NCI-H1092 treated with DMSO at 0.1 percent for 48 hours (cell line): ENCODE data around the gene ATP10D.
"Not testable (repeated sequence)": the region's sequence is repeated elsewhere in the genome, so short reads cannot be mapped to it uniquely, and the experiment has no call there.

Source experiments
- DNase-seq: peaks from one replicate; lab custom pipeline; 2025; lab: John Stamatoyannopoulos, UW

Gene ATP10D

DNA sequence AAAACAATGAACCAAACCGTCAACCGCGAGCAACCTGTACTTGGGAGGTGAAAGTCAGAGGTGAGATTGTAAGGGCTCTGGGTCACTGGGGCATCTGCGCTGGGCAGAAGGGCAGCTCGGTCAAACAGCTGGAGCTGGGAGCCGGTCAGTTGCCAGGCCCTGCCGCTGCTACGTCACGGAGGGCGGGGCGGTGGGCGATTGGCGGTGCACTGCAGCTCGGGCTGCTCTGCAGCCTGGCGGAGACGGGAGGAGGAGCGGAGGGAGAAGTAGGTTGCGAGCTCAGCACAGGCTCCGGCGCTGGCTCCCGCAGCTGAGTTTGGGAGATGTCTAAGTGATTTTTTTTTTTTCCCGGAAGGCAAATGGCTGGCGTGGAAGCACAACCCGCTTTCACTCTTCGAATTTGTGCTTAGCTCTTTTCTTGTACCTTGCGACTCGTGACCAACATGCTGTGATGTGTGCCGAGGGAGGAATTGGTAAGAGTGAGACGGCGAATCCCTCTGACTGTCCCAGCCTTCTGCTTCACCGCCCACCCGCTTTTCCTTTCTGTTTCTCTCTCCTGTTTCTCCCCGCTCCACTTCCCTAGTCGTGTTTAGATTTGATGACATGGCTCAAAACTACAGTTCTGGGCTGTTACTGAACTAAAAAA lies at the start of gene ATP10D:
TSS of gene ATP10D (plus strand) at position 229 of the 646 bp plus-strand sequence. CDS start 27,266 bp downstream, outside the sequence.
- DNase-seq, result peak; percentile 82

DNA sequence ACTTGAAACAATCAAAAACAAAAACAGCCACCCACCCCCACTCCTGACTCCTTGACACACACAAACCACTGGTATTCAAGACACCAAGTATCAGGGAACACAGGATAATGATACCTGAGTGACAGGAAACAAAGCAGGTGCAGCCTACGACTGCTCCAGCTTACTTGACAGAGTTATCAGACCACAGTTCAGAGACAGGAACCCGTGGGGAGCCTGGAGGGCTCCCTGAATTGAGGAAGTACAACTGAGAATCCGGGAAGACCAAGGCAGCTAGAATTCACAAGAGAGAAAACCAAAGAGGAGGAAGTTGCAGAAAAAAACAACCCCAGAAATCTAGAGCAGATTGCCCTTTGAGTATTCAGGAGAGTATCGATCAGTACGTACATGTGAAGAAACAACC lies 42.1 kb upstream of the ATP10D start:
- no peak for DNase-seq

DNA sequence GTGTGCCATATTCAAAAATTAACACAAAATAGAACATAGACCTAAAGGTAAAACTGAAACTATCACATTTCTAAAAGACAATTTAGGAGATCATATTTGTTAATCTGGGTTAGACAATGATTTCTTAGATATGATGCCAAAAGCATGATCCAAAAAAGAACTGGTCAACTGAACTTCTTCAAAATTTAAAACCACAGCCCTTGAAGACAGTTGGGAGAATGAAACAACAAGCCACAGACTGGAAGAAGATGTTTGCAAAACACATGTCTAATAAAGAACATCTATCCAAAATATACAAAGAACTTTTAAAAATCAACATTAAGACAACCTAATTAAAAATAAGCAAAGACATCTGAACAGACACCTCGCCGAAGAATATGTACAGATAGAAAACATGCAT lies 41.0 kb upstream of the ATP10D start:
- no peak for DNase-seq

DNA sequence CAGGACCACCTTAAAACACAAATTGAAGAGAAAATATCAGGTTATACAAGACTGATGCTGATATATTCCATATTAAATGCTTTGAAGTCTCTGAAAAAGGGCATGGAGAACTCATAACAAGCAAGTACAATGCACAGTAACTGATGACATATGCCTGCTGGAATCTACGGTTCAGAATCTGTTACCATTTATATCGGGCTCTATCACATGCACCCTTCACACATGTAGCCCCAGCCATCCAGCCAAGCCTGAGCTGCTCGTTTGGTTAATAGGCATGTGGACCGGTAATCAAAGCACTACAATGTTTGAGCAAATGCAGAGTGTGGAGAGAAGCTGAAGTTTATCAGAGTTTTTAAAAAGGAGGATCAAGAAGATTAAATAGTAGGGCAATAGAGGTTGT lies 33.4 kb upstream of the ATP10D start:
- no peak for DNase-seq

DNA sequence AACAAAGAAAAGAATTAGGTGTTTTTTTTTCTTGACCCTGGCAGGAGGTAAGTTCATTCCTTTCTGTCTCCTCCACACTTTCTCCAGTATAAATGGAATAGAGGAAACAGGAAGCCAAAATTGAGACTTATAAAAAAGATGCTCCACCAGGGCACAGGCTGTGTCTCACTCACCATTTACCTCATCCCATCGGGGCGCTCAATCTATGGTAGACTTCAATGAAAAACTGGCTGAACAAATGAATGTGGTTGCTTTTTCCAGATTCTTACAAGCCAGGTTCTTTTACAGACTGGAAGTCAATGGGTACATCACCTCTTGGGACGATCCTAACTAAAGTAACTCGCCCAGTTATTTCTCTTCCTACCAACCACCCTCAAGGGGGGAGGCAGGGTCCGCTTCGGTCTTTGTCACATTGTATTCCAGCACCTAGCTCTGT lies 22.3 kb upstream of the ATP10D start:
- no peak for DNase-seq

DNA sequence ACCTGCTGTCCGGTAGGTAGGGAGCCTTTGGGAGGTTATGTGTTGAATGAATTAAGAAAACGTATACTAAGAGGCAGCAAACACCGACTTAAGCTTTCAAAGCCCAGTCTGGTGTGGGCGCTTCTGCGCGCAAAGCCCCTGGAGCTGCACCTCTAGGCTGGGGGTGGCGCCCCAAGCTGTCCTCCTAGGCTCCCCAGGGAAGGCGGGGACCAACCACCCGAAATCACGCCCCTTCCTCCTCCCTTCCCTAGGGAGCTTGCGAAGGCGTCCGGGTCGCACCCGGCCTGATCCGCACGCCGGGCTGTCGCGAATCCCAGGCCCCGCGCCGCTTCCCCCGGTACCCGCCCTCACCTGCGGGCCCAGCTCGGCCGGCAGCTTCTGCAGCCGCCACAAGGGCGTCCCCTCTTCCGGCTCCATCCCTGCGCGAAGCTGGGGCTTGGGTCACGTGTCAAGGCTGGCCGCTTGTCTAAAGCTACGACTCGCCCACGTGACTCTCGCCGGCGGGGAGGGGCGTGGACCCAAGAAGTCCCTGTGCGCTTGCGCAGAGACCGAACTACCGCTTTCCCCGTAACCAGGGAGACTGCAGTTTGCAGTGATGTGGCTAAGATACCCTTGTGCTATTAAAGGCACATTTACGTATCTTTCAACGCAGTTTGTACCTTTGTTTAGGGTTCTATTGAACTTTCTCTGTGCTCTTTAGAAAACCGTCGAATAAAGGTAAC lies 21.7 kb upstream of the ATP10D start, which contains the start of gene COMMD8:
TSS of gene COMMD8 (minus strand) at position 468 of the 722 bp plus-strand sequence. CDS start at position 417, 51 bp downstream.
- DNase-seq, result peak; percentile 93

DNA sequence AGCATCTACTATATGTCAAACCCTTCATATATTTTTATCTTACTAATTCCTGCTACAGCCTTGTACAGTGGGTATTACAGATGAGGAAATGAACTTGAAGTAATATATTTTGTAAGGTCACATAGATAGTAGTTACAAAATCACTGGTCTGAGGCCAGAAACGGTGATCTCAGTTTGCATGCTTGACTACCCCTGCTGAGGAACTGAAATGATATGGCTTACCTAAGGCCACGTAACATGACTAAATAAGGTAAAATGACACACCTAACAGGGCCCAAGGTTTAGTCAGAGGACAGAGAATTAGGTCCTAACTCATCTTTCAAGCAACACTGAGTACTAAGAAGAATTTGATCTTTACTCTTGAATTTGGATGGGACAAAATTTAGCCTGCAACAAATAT lies 20.1 kb upstream of the ATP10D start:
- DNase-seq, result no peak

DNA sequence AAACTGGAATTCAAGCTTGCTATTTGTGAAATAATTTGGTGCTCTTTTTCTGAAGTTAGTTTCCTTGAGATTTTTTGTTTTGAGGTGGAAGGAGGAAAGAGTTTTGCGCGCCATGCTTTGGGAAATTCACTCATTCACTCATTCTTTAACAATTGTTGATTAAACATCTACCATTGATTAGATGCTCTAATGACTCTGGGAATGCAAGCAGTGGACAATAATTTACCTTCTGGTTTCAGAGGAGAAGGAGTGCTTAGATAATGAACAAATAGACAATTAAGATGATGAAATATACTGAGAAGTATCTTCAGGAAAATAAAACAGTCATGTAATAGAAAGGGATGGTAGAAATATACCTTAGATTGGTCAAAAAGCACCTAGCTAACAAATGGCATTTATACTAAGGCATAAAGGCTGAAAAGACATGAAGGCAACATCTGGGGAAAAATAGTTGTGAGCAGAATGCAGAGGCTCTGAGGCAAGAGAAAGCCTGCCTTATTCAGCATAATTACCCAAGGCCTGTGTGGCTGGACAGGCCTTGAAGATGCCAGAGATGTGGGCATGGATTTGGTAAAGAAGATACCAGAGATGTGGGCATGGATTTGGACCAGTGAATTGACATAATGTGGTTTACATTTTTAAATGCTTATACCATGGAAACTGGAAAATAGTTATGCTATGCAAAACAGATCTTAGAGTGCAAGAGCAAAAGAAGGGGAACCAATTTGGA lies 18.9 kb upstream of the ATP10D start:
- no peak for DNase-seq

DNA sequence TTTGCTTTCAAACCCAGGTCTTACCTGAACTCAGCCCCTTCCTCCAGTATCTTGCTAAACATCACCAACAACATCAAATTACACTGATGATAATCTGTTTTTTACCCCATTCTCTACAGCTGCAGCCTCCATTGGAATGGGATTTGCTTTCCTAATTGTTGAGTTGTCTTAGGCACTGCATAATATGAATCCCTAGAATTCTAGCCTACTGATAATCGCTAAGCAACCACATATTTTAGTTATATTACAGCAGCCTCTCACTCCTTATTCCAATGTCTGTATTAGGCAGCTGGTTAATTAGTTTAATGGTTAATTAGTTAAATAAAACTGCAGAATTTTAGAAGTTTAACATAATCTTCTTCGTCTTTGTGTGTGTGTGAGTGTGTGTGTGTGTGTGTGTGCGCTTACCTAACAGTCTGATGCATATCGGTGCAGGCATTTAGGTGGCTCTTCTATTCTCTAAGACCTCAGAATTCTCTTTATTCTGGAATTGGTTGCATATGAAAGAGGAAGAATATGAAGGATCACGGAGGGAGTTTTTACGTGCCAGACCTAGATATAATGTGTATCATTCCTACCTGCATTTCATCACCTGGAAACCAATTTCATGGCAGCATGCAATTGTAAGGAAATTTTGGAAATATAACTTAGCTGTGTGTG lies 16.2 kb upstream of the ATP10D start:
- no peak for DNase-seq

DNA sequence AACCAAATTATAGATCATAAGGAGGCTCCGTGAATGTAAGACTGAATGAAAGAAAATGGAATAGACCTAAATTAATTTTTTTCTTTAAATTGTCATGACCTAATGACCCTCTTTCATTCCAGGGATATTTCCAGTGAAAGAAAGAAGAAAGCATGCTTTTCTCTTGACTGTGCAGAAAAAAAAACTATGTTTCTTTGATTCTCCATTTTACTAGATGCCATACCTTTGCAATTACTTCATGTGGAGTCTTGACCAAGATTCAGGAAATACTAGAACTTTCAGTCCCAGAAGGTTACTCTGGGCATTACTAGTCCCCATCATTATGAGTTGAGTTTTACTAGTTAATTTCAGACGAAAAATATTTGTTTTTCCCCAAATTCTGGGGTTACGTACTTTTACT lies 15.1 kb upstream of the ATP10D start:
- DNase-seq, result no peak

DNA sequence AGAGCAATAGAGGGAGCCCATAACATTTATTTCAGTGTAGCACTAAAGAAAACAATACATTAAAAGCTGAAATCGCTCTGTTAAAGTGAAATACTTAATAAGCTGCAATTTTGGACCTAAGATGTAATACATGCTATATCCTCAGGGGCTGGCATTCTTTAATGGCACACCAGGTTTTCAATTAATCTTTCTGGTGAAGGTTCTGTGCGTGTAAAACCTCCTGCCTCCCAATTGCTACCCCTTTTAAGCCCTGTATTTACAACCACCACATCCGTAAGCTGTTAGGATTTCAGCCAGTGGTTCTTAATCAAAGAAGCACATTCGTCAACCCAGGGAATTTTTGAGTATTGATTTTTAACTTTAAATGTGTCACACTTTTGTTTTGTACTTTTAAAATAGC lies 14.0 kb upstream of the ATP10D start:
- no peak for DNase-seq

DNA sequence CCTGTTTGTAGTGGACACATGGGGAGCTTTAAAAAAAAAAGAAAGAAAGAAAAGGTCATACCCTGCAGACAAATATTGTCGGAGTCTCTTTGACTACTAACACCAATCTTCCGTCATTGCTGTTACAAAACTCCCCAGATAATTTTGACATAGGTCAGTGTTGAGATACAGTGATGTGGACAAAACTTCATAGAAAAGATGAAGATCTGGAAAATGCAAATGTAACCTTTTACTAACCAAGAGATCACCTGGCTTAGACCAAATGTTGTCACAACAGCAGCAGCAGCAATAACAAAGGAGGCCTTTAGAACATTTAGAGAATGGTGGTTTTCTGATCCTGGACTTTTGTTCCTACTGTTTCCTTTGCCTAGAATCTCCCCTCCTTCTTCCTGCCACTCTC lies 13.5 kb upstream of the ATP10D start:
- DNase-seq, result no peak

DNA sequence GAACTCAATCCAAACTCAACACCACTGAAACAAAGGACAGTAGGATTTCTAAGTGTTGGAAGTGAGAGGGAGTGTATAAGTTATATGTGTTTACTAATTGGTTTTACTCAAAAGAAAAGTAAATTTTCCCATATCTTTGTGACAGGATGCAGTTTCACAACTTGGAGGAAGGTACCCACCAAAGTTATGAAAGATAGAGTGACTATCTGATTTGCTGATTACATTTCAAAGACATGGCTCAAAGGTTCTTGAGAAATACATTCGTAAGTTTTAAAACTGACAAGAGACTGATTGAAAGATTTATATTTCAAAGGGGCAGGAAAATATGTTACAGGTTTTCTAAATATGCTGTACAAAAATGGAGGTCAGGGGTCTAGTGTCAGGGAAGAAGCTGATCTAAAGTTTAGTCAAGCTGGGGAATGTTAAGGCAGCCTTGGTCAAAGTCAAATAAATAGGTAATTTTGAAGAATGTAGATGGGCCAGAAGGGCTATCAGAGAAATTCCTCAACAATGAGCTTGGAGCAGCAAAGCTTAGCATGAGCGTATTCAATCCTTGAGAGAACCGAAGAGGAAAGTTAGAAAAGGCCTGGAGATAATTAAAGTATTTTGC lies 11.8 kb upstream of the ATP10D start:
- no peak for DNase-seq

DNA sequence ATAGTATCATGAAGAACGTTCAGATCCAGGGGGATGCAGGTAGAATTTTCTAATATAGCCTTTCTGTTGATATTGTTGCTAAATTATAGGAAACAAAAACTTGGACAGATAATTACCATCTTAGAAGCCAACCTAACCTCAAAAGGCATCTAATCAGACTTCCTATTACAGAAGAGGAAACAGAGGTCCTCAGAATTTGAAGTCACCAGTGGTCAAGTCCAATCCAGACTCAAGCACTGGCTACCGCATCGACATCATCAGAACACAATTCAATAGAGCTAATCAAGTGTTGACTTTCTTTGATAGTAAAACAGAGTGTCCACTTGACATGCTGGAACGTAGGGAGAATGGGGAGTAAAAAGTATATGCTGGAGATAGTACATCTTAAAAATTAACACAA lies 10.3 kb upstream of the ATP10D start:
- no peak for DNase-seq

DNA sequence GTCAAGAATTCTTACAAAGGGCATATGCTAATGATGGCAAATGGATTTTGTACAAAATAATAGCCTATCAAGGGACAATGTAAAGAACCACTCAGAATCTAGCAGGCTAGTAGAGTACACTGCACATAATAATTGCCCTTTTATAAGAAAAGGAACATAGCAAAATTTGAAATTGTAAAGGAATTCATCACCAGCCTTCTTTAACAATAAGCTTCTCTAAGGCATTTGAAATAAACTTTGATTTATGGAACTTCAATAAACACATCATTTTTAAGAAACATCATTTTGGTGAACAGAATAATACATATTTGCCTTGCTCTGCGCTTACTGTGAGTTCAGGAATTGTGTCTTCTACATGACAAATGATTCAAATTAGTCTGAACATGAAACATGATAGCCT lies 9.7 kb upstream of the ATP10D start:
- DNase-seq, result no peak

DNA sequence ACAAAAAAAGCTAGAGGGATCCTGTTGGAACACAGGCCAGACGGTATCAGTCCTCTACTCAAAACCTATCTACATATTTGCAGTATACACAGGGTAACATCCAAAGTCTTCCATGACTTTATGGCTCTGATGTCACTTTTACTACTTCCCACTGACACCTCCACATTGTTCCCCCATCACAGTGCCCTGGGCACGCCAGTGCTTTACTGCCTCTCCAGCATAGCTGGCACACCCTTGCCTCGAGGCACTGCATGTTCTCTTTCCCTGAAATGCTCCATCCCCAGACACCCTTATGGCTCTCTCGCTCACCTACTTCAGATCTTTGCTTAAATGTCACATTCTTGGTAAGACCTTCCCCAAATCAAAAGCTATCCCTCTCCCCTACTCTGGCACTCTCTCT lies 6.3 kb upstream of the ATP10D start:
- no peak for DNase-seq

DNA sequence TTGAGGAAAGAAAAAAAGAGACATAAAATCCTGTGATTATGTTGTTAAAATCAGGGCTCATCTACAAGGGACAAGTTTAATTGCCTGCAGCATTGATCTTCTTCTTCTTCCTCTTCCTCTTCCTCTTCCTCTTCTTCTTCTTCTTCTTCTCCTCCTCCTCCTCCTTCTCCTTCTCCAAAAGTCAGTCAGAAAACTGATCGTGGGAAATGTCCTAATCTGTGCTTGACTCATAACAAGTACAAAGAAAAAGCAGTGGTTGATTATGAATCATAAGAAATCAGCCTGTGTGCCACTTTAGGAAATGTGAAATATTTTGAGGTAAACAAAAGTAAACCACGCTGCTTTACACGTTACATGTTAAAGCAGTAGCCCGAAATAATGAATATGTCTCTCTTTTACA lies 2.7 kb upstream of the ATP10D start:
- no peak for DNase-seq

DNA sequence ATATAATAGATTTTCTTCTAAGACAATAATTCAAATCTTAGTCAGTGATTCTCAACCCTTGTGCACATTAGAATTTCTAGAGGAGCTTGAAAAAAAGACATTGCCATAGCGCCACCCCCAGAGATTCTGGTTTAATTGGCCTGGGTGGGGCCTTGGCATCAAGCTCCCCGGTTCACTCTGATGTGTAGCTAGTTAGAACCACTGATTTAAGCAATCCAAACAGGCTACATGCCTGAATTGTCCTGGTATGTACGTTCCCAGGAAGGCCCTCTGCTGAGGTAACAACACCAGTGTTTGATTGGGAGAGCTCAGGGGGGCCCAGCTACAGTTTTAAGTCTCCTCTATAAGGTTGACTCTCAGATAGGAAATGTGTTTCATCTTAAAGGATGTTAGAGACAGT lies 1.3 kb upstream of the ATP10D start:
- DNase-seq, result no peak

DNA sequence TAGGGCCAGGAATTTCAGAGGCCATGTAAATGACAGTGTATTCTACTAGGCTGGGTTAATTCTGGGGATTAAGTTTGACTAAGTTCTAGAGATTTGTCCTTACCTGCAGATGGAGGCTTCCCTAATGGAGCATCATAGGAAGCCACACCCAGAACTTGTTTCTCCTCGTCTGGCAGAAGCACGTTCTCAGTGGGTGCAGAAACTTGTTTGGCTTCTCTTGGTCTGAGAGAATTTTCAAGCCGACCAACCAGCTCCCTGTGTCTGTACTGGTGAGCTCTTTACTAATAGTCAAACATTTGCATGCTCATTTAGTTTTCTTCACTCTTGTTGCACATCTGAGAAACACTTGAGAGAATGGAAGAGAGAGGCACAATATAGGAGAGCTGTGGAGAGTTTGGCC lies 907 bp upstream of the ATP10D start:
- DNase-seq, result no peak

DNA sequence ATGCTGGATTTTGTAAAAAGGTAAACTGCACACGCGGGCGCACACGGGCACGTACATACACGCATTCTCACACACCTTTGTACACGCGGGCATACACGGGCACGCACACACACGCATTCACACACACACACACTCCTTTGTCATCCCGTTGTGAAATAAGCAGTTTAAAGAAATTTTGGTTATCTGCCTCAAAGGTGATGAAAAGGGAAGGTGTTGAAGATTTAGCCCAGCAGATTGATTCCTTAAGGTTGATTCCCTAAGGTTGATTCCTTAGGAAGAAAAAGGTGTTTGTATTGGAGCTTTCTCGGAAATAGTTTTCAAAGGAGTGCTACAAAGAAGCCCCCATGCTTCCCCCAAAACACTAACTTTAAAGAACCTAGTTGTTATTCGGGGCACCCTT lies 693 bp downstream of the ATP10D start:
- DNase-seq, result no peak

DNA sequence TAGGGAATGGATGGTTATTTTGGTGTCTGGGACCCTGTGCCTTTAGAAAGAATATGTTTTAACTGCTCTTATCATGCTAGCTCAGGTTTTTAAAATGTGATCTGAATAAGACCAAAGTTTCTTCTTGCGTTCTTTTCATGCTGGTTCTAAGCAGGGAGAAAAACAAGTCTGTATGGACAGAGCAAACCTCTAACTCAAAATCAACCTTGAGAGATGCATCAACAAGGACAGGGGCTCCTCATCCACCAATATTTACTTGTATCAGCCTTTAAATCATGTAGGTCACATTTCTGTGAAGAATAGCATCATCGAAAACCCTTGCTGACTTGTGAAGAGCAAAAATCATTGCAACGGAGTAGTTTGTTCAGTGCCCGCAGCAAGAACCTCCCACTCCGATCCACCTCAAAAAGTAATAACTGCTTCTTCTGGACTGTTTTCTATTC lies 1.2 kb downstream of the ATP10D start:
- no peak for DNase-seq

DNA sequence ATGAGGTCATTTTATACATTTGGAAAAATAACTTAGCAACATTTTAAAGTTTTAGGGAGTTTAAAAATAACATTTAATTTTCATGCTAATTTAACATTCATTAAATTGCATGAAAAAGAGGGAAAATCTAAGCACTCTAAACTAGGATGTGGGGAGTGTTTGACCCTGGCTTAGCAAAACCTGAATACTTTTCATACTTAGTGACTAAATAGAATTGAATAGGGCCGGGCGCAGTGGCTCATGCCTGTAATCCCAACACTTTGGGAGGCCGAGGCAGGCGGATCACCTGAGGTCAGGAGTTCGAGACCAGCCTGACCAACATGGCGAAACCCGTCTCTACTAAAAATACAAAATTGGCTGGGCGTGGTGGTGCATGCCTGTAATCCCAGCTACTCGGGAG lies 1.7 kb downstream of the ATP10D start:
- not testable (repeated sequence) for DNase-seq
